IPS DF 4.7 (cell line): ENCODE measurements around the gene HIBADH.

ENCODE experiments used
- DNase-seq: peaks from one replicate; pipeline ENCODE4 v3.0.0-alpha.2; 2013; ENCODE audit warnings: low spot score; ENCODE audit errors: extremely low read depth

Gene HIBADH

DNA sequence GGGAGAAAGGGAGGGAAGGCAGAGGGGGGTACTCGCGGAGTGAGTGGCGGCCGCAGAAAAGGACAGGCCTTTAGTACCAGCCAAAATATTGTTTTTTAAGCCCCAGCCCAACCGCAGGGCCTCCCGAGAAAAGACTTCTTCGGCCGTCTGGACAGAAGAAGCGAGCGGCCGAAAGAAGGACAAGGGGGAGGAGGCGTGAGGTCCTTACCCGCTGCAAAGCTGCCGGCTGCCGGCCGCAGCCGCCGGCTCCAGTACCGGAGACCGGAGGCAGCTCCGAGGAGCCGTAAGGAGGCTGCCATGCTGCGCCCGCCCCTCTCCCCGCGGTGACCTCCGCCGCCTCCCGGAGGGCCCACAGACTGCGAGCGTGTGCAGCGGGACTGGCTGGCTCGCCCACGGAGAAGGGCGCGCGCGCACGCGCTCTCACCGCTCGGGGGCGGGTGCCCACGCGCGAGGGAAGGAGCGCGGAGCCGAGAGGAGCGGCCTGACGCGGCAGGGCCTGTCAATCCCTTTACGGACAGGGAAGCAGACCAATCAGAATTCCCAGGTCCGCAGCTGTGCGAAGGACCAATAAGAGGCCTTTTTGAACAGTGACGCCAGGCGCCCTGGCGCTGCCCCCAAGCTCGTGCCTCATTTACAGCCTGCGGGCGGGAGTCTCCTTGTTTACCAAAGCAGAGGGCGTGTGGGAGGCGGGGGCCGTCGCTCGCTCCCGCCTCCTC, at the start of gene HIBADH:
TSS of gene HIBADH (minus strand) at position 394 of the 716 bp plus-strand sequence. CDS start at position 299, 95 bp downstream.
- peak; percentile 89 for DNase-seq

DNA sequence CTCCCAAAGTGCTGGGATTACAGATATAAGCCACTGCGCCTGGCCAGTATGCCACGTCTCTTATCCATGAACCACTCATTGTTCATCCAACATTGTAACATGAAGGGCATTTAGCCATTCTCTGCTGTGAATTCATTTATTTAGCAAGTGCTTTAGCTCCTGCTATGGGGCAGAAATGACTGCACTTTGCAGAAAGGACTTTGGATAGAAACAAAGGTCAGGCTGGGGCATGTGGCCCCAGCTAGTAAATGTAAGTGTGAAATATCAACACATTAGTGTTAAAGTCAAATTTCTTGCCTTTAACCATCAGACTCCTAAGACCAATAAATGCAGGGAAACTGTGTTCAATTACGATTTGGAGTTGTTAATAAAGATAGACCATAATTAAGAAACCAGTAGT, 49.5 kb upstream of the HIBADH start:
- no peak for DNase-seq

DNA sequence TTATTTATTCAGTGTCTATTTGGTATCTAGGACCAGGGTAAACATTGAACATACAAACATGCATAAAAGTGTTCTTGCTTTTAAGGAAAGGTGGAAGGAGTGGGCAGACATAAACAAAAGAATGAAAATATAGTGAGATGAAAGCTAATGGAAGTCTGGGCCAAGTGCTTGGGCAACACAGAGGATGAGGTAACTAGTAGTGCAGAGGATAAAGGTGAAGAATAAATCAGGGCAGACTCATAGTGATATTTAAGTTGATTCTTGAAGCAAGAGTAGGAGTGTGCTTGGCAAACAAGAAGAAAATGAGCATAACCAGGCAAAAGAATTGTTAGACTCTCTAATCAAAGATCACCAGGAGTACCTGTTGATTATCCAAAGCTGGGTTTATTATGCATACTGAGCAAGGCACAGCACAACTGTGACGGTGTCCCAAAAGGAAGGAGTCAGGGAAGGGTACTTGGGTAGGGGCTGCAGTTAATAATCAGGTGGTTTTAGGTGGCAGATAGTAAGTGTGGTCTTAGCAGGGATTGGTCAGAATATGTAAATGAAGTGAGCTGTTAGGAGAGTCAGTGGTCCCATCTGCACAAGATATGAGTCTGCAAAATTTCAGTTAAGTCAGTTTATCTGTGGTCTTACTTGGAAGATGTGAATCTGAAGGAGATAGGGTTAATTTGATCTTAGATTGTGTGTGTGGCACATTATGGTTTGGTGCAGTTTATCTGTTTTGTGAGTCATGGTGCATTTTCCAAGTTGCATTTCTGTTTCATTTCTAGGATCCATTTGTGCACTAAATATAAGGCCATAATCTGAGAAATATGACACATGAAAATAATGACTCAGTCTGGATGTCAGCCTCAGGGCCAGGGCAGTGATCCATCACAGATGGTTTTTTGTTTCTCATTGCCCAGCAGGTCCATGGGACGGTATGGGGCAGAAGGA, 46.7 kb upstream of the HIBADH start:
- no peak for DNase-seq

DNA sequence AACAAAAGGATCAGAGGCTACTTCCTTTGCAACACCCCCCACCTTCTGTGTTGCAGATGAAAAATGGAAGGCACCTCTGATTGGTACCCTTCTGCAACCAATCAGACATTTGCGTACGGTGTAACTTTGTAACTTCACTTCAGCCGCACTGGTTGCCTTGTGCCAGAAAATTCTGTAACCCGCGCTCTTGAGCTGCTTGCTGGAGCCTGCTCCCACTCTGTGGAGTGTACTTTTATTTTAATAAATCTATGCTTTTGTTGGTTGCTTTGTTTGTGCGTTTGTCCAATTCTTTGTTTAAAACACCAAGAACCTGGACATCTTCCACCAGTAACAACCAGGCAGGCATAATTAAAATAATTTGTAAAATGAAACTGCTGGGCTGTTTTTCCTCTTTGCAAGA, 45.8 kb upstream of the HIBADH start:
- no peak for DNase-seq

DNA sequence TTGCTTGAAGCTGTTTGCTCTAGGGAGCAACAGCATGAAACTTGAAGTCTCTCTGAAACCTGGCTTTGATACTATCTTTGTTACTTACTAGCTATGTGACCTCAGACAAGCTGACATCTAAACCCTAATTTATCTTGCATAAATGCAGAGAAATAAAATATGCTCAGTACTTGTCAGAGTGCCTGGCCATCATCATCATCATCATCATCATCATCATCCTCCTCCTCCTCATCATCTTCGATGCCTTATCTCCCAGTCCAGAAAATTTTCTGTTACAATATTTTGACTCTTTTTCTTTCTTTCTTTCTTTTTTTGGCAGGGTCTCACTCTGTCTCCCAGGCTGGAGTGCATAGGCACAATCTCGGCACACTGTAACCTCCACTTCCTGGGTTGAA, 42.5 kb upstream of the HIBADH start:
- no peak for DNase-seq

DNA sequence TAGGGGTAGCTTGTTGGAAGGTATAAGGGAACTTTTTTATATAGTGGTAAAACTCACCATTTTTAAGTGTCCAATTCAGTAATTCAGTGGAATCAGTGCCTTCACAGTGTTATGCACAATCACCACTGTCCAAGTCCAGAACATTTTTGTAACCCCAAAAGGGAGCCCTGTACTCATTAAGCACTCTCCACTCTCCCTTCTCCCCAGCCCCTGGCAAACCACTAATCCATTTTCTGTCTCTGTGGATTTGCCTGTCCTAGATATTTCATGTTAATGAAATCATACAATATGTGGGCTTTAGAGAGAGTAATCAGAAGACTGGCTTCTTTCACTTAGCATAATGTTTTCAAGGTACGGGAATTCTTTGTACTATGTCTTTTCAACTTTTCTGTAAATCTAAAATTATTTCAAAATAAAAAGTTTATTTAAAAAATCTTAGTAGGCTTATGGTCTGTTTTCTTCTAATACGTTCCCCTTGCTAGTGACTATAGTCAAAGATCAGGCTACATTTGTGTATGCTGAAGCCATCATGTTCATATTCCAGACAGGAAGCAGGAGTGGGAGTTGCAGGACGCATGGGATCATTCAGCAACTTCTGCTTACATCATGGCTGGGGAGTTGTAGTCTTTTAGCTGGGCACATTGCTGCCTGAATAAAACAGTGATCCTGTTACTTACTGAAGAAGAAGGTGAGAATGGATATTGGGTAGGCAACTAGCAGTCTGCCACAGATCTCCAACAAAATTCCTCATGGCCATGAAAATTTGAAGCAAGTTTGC, 41.9 kb upstream of the HIBADH start:
- DNase-seq: no peak

DNA sequence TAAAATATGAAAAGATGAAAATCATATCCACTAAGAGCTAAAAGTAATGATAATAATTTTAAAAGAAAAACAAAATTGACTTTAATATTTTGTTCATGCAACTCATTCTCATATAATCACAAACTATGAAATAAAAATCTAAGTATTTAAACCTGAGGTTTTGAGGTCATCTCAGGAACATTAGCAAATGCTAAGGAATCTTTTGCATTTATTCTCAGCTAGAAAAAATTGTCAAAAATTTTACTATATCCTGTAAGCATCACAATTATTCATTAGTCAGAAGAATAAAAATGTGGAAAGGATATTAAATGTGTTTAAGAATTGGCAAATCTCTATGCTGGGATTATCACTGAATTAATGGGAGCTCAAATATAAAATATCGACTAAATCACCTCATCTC, 40.5 kb upstream of the HIBADH start:
- DNase-seq: no peak

DNA sequence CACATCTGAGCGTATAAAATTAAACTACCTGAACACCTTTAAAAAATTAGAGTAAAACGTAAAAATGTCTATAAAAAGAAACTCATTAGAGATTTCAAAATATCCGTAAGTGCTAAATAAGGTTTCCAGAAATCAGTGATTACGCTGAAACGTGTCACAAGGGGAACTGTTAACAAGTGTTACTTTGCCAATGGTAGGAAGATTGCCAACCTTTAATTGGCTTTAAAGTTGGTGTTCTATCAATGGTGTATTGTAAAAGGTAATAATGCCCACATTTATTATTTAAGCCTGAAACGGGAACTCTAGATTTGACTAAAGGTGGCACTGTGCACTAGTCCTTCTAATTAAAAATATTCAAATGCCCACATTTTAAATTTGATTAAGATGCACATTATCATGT, 37.8 kb upstream of the HIBADH start:
- no peak for DNase-seq

DNA sequence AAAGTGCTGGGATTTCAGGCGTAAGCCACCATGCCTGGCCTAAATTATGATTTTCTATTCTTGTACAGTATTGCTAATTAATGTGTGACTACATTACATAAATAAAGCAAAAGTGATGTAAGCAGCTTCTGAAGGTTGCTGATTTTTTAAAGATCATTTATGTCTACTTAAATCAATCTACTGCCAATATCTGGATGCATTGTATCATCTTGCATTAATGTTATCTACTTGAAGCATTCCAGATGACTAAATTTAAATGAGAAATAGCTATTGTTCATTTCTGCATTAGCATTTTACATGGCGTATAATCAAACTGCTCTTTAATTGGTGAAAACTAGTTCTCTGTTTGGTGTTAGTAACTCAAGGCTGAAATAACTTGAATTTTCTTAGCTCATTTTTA, 37.1 kb upstream of the HIBADH start:
- no peak for DNase-seq

DNA sequence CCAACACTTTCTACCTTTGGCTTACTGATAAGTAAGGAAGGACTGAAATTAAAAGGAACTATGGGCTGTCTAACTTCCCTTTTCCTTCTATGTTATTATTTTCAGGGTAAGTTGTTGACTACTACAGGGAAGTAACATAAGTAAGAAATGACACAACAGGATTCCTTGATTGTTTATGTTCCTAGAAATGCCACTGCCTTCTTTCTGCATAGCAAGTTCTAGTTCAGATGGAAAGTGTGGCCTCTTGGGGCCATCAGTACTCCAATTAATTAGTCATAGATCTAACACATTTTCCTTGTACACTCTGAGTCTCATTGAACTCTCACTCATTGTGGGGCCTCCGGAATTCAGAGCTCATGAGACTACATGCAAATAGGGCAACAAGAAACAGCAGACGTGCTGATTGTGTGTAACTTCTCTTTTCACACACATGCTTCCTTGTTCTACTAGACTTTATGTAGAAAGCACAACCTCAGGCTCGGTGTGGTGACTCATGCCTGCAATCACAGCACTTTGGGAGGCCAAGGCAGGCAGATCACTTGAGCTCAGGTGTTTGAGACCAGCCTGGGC, 35.3 kb upstream of the HIBADH start:
- no peak for DNase-seq

DNA sequence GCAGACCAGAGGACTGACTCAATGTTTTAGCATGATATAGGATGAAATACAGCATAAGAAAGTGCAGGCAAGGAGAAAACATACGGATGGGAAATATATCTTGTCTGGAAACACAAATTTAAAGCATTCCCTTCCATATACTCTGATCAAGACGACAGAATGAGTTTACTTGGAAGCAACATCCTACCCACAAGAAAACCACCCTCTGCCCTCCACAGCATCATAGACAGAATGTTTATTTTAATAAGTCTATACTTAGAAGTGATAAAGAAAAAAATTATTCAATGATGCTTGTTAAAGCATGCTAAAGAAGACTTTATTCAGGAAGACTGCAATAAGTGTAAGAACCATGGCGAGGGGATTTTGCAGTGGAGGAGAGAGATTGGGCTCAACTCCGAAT, 32.4 kb upstream of the HIBADH start:
- no peak for DNase-seq

DNA sequence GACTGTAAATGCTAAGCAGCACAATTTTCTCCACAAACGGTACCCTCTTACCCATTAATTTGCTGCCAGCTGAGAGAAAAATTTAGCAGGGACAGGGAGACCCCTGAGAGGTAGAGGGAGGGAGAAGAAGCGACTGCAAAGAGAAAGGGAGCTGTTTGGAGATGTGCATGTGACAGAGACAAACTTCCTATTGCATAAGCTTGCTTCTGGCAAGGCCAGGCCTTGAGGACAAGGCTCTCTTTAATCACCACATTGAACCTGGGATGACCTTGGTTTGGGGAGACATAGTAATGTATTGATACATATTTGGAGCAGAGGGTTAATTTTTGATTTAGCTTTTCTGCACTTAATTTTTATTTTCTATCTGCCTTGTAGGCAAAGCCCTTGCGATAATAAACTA, 31.1 kb upstream of the HIBADH start:
- no peak for DNase-seq

DNA sequence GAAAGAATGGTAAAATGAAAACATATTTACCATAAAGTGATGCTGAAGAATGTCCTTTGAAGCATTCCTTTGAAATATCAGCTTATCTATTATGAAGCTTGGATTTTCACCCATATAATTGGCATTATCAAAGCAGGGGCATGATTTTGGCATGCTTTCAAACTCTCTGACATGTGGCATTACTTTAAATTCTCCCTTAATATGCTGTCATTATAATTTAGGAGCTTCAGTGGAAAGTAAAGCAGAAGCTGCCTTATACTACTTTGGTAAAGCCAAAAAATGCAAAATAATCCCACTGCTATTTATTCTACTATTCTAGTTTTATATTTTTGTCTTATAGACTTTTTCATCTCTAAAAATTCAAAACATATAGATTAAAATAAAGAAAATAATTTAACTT, 28.0 kb upstream of the HIBADH start:
- no peak for DNase-seq

DNA sequence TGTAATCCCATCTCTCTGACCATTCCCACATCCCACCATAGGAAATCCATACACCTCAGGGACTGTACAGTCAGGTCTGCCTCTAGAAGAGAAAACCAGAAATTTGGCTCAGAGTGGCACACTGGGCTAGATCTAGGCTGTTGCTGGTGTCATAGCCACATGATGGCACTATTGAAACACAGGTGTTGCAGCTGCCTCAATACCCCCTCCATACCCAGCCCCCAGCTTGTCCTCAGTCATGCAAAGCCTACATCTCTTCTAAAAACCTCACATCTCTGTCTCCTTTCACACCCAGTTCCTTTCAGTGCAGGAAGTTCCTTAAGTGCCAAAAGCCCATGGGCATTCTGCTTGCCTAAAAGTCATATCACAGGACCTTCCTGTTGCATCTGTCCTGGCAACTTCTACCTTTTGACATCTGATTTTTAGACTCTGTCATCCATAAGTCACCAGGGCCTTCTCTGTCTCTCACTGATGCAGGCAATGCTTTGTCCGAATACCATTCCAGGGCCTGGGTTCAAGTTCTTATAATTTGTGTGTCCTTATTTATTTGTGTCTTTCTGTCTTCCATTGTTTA, 27.0 kb upstream of the HIBADH start:
- DNase-seq: peak; percentile 53

DNA sequence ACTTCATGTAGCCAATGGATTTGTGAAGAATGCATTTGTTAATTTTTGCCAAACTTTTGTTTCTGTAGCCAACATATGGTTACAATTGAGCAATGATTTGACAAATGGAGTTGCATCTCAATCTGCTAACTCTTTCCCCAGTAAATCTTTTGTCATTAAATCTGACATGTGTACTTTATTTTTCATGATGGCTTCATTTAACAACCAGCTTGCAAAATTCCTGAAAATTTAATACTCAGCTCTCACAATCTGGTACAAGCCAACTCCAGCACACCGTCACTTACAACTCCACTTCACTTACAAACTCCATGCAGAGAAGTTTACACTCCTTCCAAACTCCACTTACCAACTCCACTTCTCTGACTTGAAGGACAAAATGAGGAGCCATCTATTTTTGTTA, 26.5 kb upstream of the HIBADH start:
- DNase-seq: no peak

DNA sequence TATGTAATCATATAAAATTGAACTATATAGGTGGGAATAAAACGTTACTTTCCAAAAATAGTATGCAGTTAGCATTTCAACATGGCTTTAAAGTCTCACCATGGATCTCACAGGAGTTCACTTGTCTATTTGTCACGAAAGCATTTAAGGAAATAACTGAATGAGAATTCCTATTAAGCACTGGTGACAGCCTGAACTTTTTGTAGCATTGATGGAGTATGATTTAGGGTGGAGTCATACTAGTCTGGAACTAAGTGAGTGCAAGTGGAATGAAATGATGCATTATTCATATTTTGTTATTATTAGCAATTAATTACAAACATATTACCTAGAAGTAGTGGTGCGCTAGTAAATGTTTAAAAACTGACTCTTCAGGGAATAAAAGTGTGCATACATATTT, 26.0 kb upstream of the HIBADH start:
- no peak for DNase-seq

DNA sequence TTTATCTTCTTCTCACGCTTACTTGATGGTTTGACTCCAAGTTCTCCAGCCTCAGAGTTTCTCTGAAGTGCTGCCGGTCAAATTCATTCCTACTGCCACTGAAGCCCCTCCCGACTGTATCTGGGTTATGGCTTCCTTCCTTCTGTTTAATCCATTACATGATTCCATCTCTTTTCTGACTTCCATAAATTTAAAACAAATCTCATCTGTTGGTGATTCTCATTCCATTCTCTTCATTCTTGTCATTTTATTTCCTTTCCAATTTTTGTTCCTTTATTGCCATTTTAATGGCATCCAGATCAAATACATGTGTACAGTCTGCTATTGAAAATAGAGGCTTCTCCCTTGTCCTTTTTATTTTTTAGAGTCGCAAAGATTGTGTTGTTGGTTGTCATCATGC, 25.4 kb upstream of the HIBADH start:
- DNase-seq: no peak

DNA sequence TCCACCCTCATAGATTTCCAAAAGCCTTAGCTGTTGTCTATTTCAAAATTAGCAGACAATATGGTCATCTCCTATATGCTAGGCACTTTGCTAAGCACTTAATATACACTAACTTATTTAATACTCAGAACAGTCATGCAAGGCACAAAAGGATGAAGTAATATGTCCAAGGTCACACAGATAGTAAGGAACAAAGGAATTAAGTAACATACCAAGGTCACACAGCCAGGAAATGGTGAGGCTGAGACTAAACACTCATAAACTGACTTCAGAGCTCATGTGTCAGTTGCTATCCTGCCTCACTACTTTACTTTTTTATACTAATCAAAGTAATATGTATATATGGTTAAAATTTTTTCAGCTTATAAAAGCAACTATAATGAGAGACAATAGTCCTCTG, 23.6 kb upstream of the HIBADH start:
- DNase-seq: no peak

DNA sequence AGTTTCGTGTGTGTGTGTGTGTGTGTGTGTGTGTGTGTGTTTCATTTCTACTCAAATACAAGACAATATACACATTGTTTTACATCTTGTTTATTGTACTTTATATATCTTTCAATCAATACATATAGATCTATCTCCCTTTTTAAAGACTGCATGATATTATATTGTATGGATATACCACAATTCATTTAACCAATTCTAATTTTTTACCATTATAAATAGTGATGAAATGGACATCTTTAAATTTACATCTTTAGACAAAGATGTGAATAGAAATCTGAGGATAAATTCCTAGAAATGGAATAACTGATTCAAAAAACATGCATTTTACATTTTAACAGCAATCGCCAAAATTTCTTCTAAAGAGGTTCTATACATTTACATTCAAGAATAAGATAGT, 23.2 kb upstream of the HIBADH start:
- no peak for DNase-seq

DNA sequence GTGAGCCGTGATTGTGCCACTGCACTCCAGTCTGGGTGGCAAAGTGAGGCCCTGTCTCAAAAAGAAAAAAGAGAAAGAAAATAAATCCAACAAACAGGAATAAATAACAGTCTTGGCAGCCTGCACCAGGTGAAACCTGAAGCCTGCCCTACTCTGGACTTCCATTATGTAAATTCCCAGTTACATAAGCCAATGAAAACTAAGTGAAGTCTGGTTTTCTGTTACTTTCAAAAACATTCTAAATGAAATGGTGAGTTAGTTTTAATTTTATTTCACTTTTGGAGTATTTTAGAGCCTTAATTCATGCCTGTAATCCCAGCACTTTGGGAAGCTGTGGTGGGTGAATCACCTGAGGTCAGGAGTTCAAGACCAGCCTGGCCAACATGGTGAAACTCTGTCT, 22.5 kb upstream of the HIBADH start:
- no peak for DNase-seq

DNA sequence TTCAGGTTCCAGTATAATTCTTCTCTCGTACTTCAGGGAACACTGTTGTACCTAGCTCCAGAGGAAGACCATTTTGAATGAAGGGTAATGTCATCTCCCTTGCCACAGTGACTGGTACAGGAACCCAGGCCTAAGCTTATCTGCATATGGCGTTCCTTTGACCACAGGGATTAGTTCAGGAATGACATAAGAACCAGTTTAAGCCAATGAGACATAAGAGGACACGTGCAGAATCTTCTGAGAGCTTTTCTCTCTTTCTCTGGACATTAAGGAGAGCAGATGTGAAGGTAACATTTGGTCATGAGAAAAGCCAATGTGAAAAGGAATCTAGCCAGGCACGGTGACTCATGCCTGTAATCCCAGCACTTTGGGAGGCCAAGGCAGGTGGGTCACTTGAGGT, 21.8 kb upstream of the HIBADH start:
- no peak for DNase-seq
